ENCODE data around the gene WDR49.

DNA sequence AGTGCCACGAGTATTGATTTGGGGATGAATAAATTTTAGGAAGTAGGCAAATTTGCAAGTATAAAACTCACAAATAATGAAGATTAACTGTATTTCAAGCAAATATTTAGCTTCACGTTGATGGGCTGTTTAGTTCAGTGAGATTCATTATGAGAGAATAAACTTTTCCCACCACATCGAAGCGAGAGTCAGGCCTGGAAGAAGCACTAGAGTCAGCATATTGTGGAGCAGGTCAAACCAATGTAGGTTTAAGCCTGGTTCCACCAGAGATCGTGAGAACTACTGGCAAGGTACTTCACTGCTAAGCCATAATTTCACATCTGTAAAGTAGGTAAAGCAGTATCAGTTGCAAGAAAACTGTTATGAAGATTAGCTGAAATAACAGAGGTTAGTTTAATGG is 22.3 kb downstream of the WDR49 start:
- TF ChIP-seq POLR2AphosphoS5 (IDR thresholded peaks at IDR 0.05; ENCODE audit: low read depth, low read length) = no peak
- TF ChIP-seq, protein P1, sequence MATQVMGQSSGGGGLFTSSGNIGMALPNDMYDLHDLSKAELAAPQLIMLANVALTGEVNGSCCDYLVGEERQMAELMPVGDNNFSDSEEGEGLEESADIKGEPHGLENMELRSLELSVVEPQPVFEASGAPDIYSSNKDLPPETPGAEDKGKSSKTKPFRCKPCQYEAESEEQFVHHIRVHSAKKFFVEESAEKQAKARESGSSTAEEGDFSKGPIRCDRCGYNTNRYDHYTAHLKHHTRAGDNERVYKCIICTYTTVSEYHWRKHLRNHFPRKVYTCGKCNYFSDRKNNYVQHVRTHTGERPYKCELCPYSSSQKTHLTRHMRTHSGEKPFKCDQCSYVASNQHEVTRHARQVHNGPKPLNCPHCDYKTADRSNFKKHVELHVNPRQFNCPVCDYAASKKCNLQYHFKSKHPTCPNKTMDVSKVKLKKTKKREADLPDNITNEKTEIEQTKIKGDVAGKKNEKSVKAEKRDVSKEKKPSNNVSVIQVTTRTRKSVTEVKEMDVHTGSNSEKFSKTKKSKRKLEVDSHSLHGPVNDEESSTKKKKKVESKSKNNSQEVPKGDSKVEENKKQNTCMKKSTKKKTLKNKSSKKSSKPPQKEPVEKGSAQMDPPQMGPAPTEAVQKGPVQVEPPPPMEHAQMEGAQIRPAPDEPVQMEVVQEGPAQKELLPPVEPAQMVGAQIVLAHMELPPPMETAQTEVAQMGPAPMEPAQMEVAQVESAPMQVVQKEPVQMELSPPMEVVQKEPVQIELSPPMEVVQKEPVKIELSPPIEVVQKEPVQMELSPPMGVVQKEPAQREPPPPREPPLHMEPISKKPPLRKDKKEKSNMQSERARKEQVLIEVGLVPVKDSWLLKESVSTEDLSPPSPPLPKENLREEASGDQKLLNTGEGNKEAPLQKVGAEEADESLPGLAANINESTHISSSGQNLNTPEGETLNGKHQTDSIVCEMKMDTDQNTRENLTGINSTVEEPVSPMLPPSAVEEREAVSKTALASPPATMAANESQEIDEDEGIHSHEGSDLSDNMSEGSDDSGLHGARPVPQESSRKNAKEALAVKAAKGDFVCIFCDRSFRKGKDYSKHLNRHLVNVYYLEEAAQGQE (IDR thresholded peaks at IDR 0.05; ENCODE audit: low read depth) = no peak
- TF ChIP-seq, protein P2, sequence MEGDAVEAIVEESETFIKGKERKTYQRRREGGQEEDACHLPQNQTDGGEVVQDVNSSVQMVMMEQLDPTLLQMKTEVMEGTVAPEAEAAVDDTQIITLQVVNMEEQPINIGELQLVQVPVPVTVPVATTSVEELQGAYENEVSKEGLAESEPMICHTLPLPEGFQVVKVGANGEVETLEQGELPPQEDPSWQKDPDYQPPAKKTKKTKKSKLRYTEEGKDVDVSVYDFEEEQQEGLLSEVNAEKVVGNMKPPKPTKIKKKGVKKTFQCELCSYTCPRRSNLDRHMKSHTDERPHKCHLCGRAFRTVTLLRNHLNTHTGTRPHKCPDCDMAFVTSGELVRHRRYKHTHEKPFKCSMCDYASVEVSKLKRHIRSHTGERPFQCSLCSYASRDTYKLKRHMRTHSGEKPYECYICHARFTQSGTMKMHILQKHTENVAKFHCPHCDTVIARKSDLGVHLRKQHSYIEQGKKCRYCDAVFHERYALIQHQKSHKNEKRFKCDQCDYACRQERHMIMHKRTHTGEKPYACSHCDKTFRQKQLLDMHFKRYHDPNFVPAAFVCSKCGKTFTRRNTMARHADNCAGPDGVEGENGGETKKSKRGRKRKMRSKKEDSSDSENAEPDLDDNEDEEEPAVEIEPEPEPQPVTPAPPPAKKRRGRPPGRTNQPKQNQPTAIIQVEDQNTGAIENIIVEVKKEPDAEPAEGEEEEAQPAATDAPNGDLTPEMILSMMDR (IDR thresholded peaks at IDR 0.05 in 2 of 3, conservative IDR thresholded peaks at IDR 0.05 in 1 of 3; ENCODE audit: borderline replicate concordance in 1 of 3, insufficient read depth in 1 of 3, low read depth in 2 of 3, low read length in 2 of 3) = no peak
